OCI-LY3 (cell line): ENCODE data around the gene DBNDD1.
"Not testable (repeated sequence)": the region's sequence is repeated elsewhere in the genome, so short reads cannot be mapped to it uniquely, and the experiment has no call there.

ENCODE experiments used
- H2AFZ ChIP-seq: fragments of 200-600, 300-600 bp; shearing (Covaris generic); 2 replicates; pipeline ENCODE4 v1.6.0; 2014; ENCODE audit warnings: antibody characterized with exemption, low read depth, low read length
- H3K27ac ChIP-seq: fragments of 200-600, 300-600 bp; sonication (generic); 2 replicates; pipeline ENCODE4 v1.5.1; 2014; ENCODE audit warnings: mild to moderate bottlenecking, low read length, moderate library complexity, mixed read lengths
- H3K27me3 ChIP-seq: fragments of 200-600, 300-600 bp; sonication (generic); 2 replicates; pipeline ENCODE4 v1.6.1; 2014; ENCODE audit warnings: low read depth, low read length, mixed read lengths
- H3K36me3 ChIP-seq: fragments of 200-600, 300-600 bp; sonication (generic); replicated peaks from 2 replicates; pipeline ENCODE3; 2014; ENCODE audit warnings: low read depth, low read length, mixed read lengths
- H3K4me1 ChIP-seq: fragments of 300-600, 200-600 bp; sonication (generic); 2 replicates; pipeline ENCODE4 v1.6.1; 2014; ENCODE audit warnings: low read length, mixed read lengths
- H3K4me2 ChIP-seq: fragments of 200-600, 300-600 bp; sonication (generic); 2 replicates; pipeline ENCODE4 v1.6.1; 2014; ENCODE audit warnings: low read length, mixed read lengths
- H3K4me3 ChIP-seq: fragments of 300-600, 200-600 bp; sonication (generic); 2 replicates; pipeline ENCODE4 v1.5.1; 2014; ENCODE audit warnings: antibody characterized with exemption, mild to moderate bottlenecking, low read length, moderate library complexity
- H3K79me2 ChIP-seq: fragments of 300-600, 200-600 bp; shearing (Covaris generic); 2 replicates; pipeline ENCODE4 v1.6.1; 2014; ENCODE audit warnings: mild to moderate bottlenecking, low read length, mixed read lengths
- H3K9ac ChIP-seq: fragments of 300-600, 200-600 bp; shearing (Covaris generic); 2 replicates; pipeline ENCODE4 v1.6.0; 2014; ENCODE audit warnings: mild to moderate bottlenecking, low read length, moderate library complexity
- H3K9me3 ChIP-seq: fragments of 200-600, 300-600 bp; shearing (Covaris generic); 2 replicates; pipeline ENCODE4 v1.6.1; 2014; ENCODE audit warnings: low read length, mixed read lengths; ENCODE audit not compliant: insufficient read depth
- H4K20me1 ChIP-seq: fragments of 200-600, 300-600 bp; sonication (generic); 2 replicates; pipeline ENCODE4 v1.6.1; 2016; ENCODE audit warnings: low read length, mixed read lengths; ENCODE audit not compliant: insufficient read depth
- EZH2phosphoT487 ChIP-seq: fragments of 200-600 bp; shearing (Covaris generic); IDR thresholded peaks from 2 replicates; pipeline ENCODE4 v1.6.1; 2018; ENCODE audit warnings: antibody characterized with exemption, mixed run types, low read depth
- TF ChIP-seq, protein P1 (sequence below): fragments of 200-600, 300-600 bp; sonication (generic); IDR thresholded peaks from 2 replicates; pipeline ENCODE4 v1.5.1; 2014; ENCODE audit warnings: antibody characterized with exemption, low read length, low read depth

Gene DBNDD1

DNA sequence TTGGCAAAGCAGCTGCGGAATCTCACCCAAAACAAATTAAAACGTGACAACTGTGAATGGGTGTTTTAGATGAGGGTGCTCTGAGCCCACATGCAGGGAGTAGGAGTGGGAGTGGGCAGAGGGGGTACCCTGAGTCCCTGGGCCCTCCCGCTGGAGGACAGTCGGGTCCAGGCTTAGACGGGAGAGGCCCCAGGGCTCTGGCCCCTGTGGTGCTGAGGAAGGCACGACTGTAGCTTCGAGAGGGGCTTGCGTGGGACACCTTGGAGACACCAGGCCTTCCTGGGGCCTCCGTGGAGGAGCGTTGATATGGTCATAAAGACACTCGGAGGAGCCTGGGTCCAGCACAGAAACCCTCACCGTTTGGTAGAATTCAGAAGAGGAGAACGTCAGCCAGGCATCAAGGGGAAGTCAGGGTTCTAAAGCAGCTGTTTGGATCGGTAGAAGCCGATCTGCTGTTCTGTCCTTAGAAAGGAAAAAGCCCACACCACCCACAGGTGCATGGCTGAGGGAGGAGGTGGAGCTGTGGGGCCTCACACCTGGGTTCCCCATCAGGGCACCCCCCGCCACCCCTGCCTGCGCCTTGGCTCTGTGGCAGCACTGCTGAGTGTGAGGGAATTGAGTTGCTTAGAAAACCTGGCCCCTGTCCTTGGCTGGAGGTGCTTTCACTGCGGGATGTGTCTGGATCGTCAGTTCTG, 18.4 kb downstream of the DBNDD1 start:
- Histone ChIP-seq H3K36me3 (peaks cover 29% of the 10 kb centered on the region), H3K9me3 (peaks cover 8% of the 10 kb centered on the region), H3K9ac (no peak overlapping the region), H3K79me2 (no peaks in the 10 kb centered on the region), H3K4me1 (peaks cover 5% of the 10 kb centered on the region), H2AFZ (no peak overlapping the region), H3K27ac (no peak overlapping the region), H3K4me2 (no peak overlapping the region), H3K27me3 (no peaks in the 10 kb centered on the region), H4K20me1 (no peaks in the 10 kb centered on the region), H3K4me3 (no peak overlapping the region)
- TF ChIP-seq, protein P1, sequence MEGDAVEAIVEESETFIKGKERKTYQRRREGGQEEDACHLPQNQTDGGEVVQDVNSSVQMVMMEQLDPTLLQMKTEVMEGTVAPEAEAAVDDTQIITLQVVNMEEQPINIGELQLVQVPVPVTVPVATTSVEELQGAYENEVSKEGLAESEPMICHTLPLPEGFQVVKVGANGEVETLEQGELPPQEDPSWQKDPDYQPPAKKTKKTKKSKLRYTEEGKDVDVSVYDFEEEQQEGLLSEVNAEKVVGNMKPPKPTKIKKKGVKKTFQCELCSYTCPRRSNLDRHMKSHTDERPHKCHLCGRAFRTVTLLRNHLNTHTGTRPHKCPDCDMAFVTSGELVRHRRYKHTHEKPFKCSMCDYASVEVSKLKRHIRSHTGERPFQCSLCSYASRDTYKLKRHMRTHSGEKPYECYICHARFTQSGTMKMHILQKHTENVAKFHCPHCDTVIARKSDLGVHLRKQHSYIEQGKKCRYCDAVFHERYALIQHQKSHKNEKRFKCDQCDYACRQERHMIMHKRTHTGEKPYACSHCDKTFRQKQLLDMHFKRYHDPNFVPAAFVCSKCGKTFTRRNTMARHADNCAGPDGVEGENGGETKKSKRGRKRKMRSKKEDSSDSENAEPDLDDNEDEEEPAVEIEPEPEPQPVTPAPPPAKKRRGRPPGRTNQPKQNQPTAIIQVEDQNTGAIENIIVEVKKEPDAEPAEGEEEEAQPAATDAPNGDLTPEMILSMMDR = no peak
- no peak for TF ChIP-seq EZH2phosphoT487

DNA sequence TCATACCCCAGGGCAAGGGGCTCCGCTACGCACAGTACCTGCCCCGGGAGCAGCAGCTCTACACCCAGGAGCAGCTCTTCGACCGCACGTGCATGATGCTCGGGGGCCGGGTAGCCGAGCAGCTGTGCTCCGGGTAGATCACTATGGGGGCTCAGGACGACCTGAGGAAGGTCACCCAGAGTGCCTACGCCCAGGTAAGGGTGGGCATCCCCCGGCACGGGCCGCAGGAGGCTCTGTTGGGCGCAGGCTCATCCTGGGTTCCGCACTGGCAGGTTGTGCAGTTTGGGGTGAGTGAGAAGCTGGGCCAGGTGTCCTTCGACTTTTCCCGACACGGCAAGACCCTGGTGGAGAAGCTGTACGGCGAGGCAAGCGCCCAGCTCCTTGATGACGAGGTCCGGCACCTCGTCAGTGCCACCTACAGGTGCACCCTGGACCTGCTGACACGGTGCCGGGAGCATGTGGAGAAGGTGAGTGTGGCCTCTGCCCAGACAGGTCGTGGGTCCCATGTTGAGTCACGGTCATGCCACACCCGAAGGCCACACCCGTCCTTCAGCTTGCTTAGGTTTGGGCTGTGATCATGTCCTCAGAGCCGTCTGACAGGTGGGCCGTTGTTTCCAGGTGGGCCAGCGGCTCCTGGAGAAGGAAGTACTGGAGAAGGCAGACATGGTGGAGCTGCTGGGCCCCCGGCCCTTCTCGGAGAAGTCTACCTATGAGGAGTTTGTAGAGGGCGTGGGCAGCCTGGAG, 19.3 kb downstream of the DBNDD1 start:
- TF ChIP-seq EZH2phosphoT487 = no peak
- TF ChIP-seq, protein P1 = 0 out of 2 replicates have a peak, but pooled peaks have one; percentile 11
- peaks cover 14% of the 10 kb centered on the region for H3K4me1 ChIP-seq
- H3K27me3 ChIP-seq = no peaks in the 10 kb centered on the region
- H3K79me2 ChIP-seq = no peaks in the 10 kb centered on the region
- H3K4me3 ChIP-seq = no peak overlapping the region
- H3K4me2 ChIP-seq = no peak overlapping the region
- H3K36me3 ChIP-seq = peaks cover 34% of the 10 kb centered on the region
- no peak overlapping the region for H3K9ac ChIP-seq
- no peak overlapping the region for H3K27ac ChIP-seq
- H4K20me1 ChIP-seq = no peaks in the 10 kb centered on the region
- H3K9me3 ChIP-seq = peaks cover 12% of the 10 kb centered on the region
- H2AFZ ChIP-seq = no peak overlapping the region

DNA sequence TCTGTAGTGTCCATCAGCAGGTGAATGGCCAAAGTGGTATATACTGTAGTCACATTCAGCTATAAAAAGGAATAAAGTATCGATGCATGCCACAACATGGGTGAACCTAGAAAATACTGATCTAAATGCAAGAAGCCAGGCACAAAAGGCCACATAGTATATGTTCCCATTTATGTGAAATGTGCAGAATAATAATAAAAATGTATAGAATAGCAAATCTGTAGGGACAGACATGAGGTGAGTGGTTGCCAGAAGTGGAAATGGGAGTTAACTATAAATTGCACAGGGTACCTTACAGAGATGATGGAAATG, 23.1 kb downstream of the DBNDD1 start:
- Histone ChIP-seq H3K4me3 (no peak overlapping the region), H3K27ac (peak overlapping the region; percentile 97), H3K36me3 (peaks cover 69% of the 10 kb centered on the region), H2AFZ (no peak overlapping the region), H3K4me2 (no peak overlapping the region), H4K20me1 (no peaks in the 10 kb centered on the region), H3K9me3 (peaks cover 12% of the 10 kb centered on the region), H3K9ac (no peak overlapping the region), H3K27me3 (no peaks in the 10 kb centered on the region), H3K79me2 (no peaks in the 10 kb centered on the region), H3K4me1 (peaks cover 21% of the 10 kb centered on the region)
- TF ChIP-seq, protein P1 = no peak
- no peak for TF ChIP-seq EZH2phosphoT487

DNA sequence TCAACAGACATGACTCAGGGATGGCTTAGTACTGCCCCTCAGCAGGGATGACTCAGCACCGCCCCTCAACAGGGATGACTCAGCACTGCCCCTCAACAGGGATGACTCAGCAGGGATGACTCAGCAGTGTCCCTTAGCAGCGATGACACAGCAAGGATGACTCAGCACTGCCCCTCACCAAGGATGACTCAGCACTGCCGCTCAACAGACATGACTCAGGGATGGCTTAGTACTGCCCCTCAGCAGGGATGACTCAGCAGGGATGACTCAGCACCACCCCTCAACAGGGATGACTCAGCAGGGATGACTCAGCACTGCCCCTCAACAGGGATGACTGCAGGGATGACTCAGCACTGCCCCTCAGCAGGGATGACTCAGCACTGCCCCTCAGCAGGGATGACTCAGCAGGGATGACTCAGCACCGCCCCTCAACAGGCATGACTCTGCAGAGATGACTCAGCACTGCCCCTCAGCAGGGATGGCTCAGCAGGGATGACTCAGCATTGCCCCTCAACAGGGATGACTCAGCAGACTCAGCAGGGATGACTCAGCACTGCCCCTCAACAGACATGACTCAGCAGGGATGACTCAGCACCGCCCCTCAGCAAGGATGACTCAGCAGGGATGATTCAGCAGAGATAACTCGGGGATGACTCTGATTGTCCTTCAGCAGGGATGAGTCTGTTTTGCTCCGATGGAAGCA, 23.6 kb downstream of the DBNDD1 start:
- not testable (repeated sequence) for H3K27me3 ChIP-seq, H2AFZ ChIP-seq, H3K79me2 ChIP-seq, H3K4me3 ChIP-seq, H3K9ac ChIP-seq, H3K4me2 ChIP-seq, H4K20me1 ChIP-seq
- peaks cover 74% of the 10 kb centered on the region for H3K36me3 ChIP-seq
- peak overlapping the region; percentile 97 for H3K27ac ChIP-seq
- H3K9me3 ChIP-seq = peaks cover 12% of the 10 kb centered on the region
- peaks cover 21% of the 10 kb centered on the region for H3K4me1 ChIP-seq

DNA sequence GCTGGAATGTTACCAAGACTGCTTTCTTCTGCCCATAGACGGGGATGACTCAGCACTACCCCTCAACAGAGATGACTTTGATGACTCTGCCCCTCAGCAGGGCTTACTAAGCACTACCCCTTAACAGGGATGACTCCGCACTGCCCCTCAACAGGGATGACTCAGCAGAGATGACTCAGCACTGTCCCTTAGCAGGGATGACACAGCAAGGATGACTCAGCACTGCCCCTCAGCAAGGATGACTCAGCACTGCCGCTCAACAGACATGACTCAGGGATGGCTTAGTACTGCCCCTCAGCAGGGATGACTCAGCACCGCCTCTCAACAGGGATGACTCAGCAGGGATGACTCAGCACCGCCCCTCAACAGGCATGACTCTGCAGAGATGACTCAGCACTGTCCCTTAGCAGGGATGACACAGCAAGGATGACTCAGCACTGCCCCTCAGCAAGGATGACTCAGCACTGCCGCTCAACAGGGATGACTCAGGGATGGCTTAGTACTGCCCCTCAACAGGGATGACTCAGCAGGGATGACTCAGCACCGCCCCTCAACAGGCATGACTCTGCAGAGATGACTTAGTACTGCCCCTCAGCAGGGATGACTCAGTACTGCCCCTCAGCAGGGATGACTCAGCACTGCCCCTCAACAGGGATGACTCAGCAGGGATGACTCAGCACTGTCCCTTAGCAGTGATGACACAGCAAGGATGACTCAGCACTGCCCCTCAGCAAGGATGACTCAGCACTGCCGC, 24.4 kb downstream of the DBNDD1 start:
- Histone ChIP-seq H3K4me1 (peaks cover 21% of the 10 kb centered on the region), H3K36me3 (peaks cover 79% of the 10 kb centered on the region), H3K9me3 (peaks cover 12% of the 10 kb centered on the region), H3K27ac (peak overlapping the region; percentile 97)
- not testable (repeated sequence) for H3K9ac ChIP-seq, H4K20me1 ChIP-seq, H3K79me2 ChIP-seq, H2AFZ ChIP-seq, H3K4me2 ChIP-seq, H3K27me3 ChIP-seq, H3K4me3 ChIP-seq
